ENCODE measurements around the gene APOB. TPM values are rescaled to one million over a fixed set of nuclear protein-coding genes. Genes with fewer than 3 reads are reported as not detected.

APOB gene
- total RNA-seq, 2 donors from 2014 or later: 7.5 to 14.1 TPM

DNA sequence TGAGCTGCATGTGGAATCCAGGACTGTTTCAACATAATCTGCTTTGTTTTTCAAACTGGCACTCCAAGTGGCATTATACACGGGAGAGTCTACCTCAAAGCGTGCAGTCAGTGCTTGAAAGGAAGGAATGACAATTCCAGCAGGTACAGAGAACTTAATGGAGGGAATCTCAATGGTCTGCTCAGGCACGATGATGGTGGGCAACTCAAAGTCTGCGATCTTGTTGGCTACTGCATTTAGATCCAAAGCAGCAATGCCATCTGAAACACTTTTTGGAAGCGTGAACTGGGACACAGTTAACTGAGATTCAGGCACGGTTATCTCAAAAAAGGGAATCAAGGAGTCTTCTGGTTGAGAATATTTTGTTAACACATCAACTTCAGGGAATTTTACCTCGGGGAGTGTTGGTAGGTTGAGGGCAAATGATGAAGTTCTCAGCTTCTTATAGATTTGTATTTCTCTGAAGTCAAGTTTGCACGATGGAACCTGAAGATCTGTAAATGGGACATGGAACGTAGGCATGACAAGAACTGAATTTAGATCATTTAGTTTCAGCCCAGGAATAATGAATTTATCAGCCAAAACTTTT is 38.7 kb downstream of the APOB start:
- DNase-seq: no peak
- no peaks in the 10 kb centered on the region for H3K36me3 ChIP-seq (ENCODE audit: control insufficient read depth, insufficient read depth, low read length)
- H3K9ac ChIP-seq (ENCODE audit: extremely low read depth, low read length, poor library complexity, severe bottlenecking): no peak overlapping the region
- TF ChIP-seq, protein P1, sequence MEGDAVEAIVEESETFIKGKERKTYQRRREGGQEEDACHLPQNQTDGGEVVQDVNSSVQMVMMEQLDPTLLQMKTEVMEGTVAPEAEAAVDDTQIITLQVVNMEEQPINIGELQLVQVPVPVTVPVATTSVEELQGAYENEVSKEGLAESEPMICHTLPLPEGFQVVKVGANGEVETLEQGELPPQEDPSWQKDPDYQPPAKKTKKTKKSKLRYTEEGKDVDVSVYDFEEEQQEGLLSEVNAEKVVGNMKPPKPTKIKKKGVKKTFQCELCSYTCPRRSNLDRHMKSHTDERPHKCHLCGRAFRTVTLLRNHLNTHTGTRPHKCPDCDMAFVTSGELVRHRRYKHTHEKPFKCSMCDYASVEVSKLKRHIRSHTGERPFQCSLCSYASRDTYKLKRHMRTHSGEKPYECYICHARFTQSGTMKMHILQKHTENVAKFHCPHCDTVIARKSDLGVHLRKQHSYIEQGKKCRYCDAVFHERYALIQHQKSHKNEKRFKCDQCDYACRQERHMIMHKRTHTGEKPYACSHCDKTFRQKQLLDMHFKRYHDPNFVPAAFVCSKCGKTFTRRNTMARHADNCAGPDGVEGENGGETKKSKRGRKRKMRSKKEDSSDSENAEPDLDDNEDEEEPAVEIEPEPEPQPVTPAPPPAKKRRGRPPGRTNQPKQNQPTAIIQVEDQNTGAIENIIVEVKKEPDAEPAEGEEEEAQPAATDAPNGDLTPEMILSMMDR (conservative IDR thresholded peaks at IDR 0.05): no peak
- no peaks in the 10 kb centered on the region for H3K27me3 ChIP-seq (ENCODE audit: control insufficient read depth, insufficient read depth, low read length, poor library complexity, severe bottlenecking)
- H3K4me1 ChIP-seq (ENCODE audit: control insufficient read depth, insufficient read depth, low read length): no peaks in the 10 kb centered on the region
- Mint-ChIP-seq H3K9me3 (peaks cover 7% of the 10 kb centered on the region), H3K4me1 (no peaks in the 10 kb centered on the region), H3K36me3 (ENCODE audit: low read depth) (peaks cover 3% of the 10 kb centered on the region), H3K4me3 (no peak overlapping the region), H3K27me3 (ENCODE audit: insufficient read depth) (peaks cover 23% of the 10 kb centered on the region), H3K27ac (no peak overlapping the region)
- no peak overlapping the region for H3K27ac ChIP-seq (ENCODE audit: low read depth, low read length)
- H3K9me3 ChIP-seq (ENCODE audit: control insufficient read depth, low read length): no peaks in the 10 kb centered on the region
- 92 to 93% methylated on average over 9 of the region's 9 CpGs for WGBS, 2 experiments (ENCODE audit: insufficient coverage in 1 of 2, insufficient read length in 1 of 2)
- H3K4me3 ChIP-seq (ENCODE audit: low read length): no peak overlapping the region

DNA sequence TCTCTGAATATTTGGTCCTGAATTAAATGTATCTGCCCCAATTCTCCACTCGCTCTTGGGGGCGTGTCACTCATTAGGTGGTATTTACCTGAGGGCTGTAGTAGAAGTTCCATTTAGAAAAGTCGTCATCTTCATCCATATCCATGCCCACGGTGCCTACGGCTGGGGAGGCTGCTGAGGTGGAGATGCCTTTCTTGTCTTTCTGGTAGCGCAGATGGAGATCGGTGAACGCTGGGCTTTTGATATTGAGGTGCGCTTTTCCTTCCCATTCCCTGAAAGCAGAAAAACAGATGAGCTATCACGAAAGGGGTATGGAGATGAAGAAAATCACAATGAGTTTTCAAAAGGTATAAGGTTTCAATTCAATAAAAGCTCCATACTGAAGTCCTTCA is 39.7 kb downstream of the APOB start:
- no peak overlapping the region for H3K4me3 Mint-ChIP-seq
- TF ChIP-seq, protein P1 (conservative IDR thresholded peaks at IDR 0.05): no peak
- Histone ChIP-seq H3K4me1 (ENCODE audit: control insufficient read depth, insufficient read depth, low read length) (no peaks in the 10 kb centered on the region), H3K9me3 (ENCODE audit: control insufficient read depth, low read length) (no peaks in the 10 kb centered on the region), H3K4me3 (ENCODE audit: low read length) (no peak overlapping the region), H3K36me3 (ENCODE audit: control insufficient read depth, insufficient read depth, low read length) (no peaks in the 10 kb centered on the region), H3K27me3 (ENCODE audit: control insufficient read depth, insufficient read depth, low read length, poor library complexity, severe bottlenecking) (no peaks in the 10 kb centered on the region), H3K27ac (ENCODE audit: low read depth, low read length) (no peak overlapping the region), H3K9ac (ENCODE audit: extremely low read depth, low read length, poor library complexity, severe bottlenecking) (no peak overlapping the region)
- peaks cover 7% of the 10 kb centered on the region for H3K9me3 Mint-ChIP-seq
- H3K27me3 Mint-ChIP-seq (ENCODE audit: insufficient read depth): peaks cover 21% of the 10 kb centered on the region
- WGBS, 2 experiments (ENCODE audit: insufficient coverage in 1 of 2, insufficient read length in 1 of 2): 80 to 91% methylated on average over 1 to 10 of the region's 10 CpGs
- DNase-seq: no peak
- no peaks in the 10 kb centered on the region for H3K4me1 Mint-ChIP-seq
- peaks cover 3% of the 10 kb centered on the region for H3K36me3 Mint-ChIP-seq (ENCODE audit: low read depth)
- no peak overlapping the region for H3K27ac Mint-ChIP-seq

DNA sequence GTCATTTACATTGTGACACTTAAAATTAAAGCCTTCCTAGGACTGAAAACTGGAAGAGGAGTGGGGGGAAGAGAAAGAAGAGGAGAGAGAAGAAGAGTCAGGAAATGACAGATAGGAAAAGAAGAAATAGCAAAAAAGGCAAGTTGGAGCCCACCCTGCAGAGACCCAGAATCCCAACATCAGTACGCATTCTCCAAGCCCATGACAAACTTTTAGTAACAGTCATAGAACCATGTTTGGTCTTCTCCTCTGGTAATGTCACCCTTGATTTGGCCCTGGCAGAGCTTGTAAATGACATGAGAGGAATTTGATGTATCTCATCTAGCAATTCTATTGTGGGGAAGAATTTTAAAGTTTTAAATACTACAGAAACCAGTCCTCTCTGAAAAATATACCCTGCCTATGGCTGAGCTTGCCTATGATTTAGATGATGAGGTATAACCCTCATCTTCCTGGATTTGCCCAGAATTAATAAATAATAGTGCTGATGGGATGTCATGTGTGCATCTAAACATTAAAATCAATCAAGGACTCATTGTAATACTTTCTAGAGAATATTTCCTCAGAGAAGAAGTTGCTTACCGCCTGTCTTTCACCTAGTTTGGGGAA is 40.2 kb downstream of the APOB start:
- no peak for DNase-seq
- Mint-ChIP-seq H3K27ac (no peak overlapping the region), H3K36me3 (ENCODE audit: low read depth) (peaks cover 3% of the 10 kb centered on the region), H3K4me1 (no peaks in the 10 kb centered on the region), H3K4me3 (no peak overlapping the region), H3K27me3 (ENCODE audit: insufficient read depth) (peaks cover 19% of the 10 kb centered on the region), H3K9me3 (peaks cover 7% of the 10 kb centered on the region)
- WGBS, 2 experiments (ENCODE audit: insufficient coverage in 1 of 2, insufficient read length in 1 of 2): 92 to 93% methylated on average over 1 to 2 of the region's 2 CpGs
- Histone ChIP-seq H3K4me1 (ENCODE audit: control insufficient read depth, insufficient read depth, low read length) (no peaks in the 10 kb centered on the region), H3K27ac (ENCODE audit: low read depth, low read length) (no peak overlapping the region), H3K36me3 (ENCODE audit: control insufficient read depth, insufficient read depth, low read length) (no peaks in the 10 kb centered on the region), H3K27me3 (ENCODE audit: control insufficient read depth, insufficient read depth, low read length, poor library complexity, severe bottlenecking) (no peaks in the 10 kb centered on the region), H3K9me3 (ENCODE audit: control insufficient read depth, low read length) (no peaks in the 10 kb centered on the region), H3K9ac (ENCODE audit: extremely low read depth, low read length, poor library complexity, severe bottlenecking) (no peak overlapping the region), H3K4me3 (ENCODE audit: low read length) (no peak overlapping the region)
- TF ChIP-seq, protein P1 (conservative IDR thresholded peaks at IDR 0.05): no peak

All from endodermal cell (in vitro differentiated cells).